CD4-positive, alpha-beta T cell (primary cell): ENCODE measurements around the gene POLR1B. TPM values are rescaled to one million over a fixed set of nuclear protein-coding genes. Genes with fewer than 3 reads are reported as not detected.
"Not testable (repeated sequence)": the region's sequence is repeated elsewhere in the genome, so short reads cannot be mapped to it uniquely, and the experiment has no call there.

Source experiments
- ATAC-seq: fragments of 200-7000 bp; cut with Tn5 transposase; one replicate; pipeline ENCODE4 v1.10.0; 2022; ENCODE audit warnings: mild to moderate bottlenecking; ENCODE audit not compliant: poor library complexity
- CTCF ChIA-PET: fragments of 350-600 bp; sonication (Branson Sonifier 250); formaldehyde crosslinking; loops from one replicate; lab custom pipeline; 2021; ENCODE audit warnings: antibody characterized with exemption, inconsistent platforms; lab: Charles Lee
- POLR2A ChIA-PET: fragments of 350-600 bp; sonication (Branson Sonifier 250); formaldehyde crosslinking; loops from one replicate; lab custom pipeline; 2021; ENCODE audit warnings: antibody characterized with exemption, inconsistent platforms; lab: Charles Lee
- DNase-seq, 14 experiments: peaks; one replicate each; pipeline ENCODE4 v3.0.0-alpha.2; 2013 to 2020; ENCODE audit warnings: mixed read lengths in 2 of 14
- H3K27ac ChIP-seq, 2 donors: one replicate each; pipeline versions ENCODE4 v1.5.1 to v1.7.0; 2013; ENCODE audit warnings: low read length in 2 of 2, low read depth in 1 of 2, mild to moderate bottlenecking in 1 of 2
- H3K27me3 ChIP-seq, 2 experiments: 1 replicate in 1 of 2; 2 replicates in 1 of 2; pipeline versions ENCODE4 v1.6.1 to v1.7.0; 2013; ENCODE audit warnings: low read length in 2 of 2, control low read depth in 1 of 2, mild to moderate bottlenecking in 1 of 2, moderate library complexity in 1 of 2; ENCODE audit not compliant: insufficient read depth in 2 of 2, control insufficient read depth in 1 of 2
- H3K36me3 ChIP-seq: one replicate; pipeline ENCODE4 v1.6.1; 2013; ENCODE audit warnings: low read length, control low read depth; ENCODE audit not compliant: insufficient read depth
- H3K4me1 ChIP-seq: one replicate; pipeline ENCODE4 v1.6.1; 2013; ENCODE audit warnings: low read length, control low read depth; ENCODE audit not compliant: insufficient read depth
- H3K4me3 ChIP-seq: one replicate; pipeline ENCODE4 v1.5.1; 2013; ENCODE audit warnings: mild to moderate bottlenecking, low read length, moderate library complexity
- H3K9me3 ChIP-seq, 2 experiments: 1 replicate in 1 of 2; 2 replicates in 1 of 2; pipeline versions ENCODE4 v1.6.1 to v1.7.0; 2013; ENCODE audit warnings: low read length in 2 of 2, mild to moderate bottlenecking in 2 of 2, control low read depth in 1 of 2, moderate library complexity in 1 of 2; ENCODE audit not compliant: control insufficient read depth in 1 of 2, insufficient read depth in 1 of 2
- H3K27ac Mint-ChIP-seq: one replicate; pipeline ENCODE4 v1.8.0; 2020; ENCODE audit warnings: mixed read lengths
- H3K27me3 Mint-ChIP-seq: one replicate; pipeline ENCODE4 v1.8.0; 2021; ENCODE audit warnings: mixed read lengths
- H3K36me3 Mint-ChIP-seq: one replicate; pipeline ENCODE4 v1.8.0; 2021; ENCODE audit warnings: low read depth, mixed read lengths
- H3K4me1 Mint-ChIP-seq: one replicate; pipeline ENCODE4 v1.8.0; 2021; ENCODE audit warnings: low read depth, mixed read lengths
- H3K4me3 Mint-ChIP-seq: one replicate; pipeline ENCODE4 v1.8.0; 2020; ENCODE audit warnings: mild to moderate bottlenecking, mixed read lengths
- H3K9me3 Mint-ChIP-seq: one replicate; pipeline ENCODE4 v1.8.0; 2020; ENCODE audit warnings: mixed read lengths
- intact Hi-C, 2 experiments: fragments of 100-400 bp; cut with DNase I in 1 of 2; cut with micrococcal nuclease in 1 of 2; formaldehyde crosslinking; loops; one replicate each; pipeline versions ENCODE4 v1.15.1 to v1.9.0; 2023 to 2025; cut with DNase I, micrococcal nuclease
- total RNA-seq, 174 experiments: library from RNA in 2 of 174; stranded (reverse) in 2 of 174; gene quantifications; one replicate each; pipeline ENCODE4 v1.2.3 and lab custom pipeline; 2021 to 2026
- TF ChIP-seq, protein P1 (sequence below): fragments of 200-600 bp; IDR thresholded peaks from one replicate; pipeline ENCODE4 v1.8.0; 2022; ENCODE audit warnings: antibody characterized with exemption, mild to moderate bottlenecking

POLR1B gene
- total RNA-seq, 2 experiments from 2014 or later: 9.2 to 11.5 TPM

DNA sequence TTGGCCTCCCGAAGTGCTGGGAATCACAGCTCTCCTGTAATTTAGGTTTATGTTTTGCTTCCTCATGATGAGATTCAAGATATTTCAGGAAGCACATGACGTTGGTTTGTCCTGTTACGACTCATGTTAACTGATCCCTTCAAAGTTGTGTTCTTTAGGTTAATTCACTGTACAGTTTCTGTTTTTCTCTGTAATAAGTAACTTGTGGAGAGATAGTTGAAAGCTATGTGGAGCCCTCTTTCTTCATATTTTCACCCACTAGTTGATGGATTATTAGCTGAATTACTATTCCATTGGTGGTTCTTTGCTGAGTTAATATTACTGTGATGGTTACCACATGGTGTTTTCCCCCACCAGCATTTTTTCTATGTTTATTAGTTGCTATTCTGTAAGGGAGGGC is 23.8 kb downstream of the POLR1B start:
- H3K27me3 ChIP-seq: no peaks in the 10 kb centered on the region
- peaks cover 77% of the 10 kb centered on the region for H3K36me3 ChIP-seq
- no peak overlapping the region for H3K4me3 ChIP-seq
- H3K27ac ChIP-seq: no peak overlapping the region
- DNase-seq: no peak
- H3K27me3 Mint-ChIP-seq: no peaks in the 10 kb centered on the region
- no peaks in the 10 kb centered on the region for H3K4me1 Mint-ChIP-seq
- peaks cover 93% of the 10 kb centered on the region for H3K36me3 Mint-ChIP-seq
- peaks cover 6% of the 10 kb centered on the region for H3K9me3 Mint-ChIP-seq
- no peak overlapping the region for H3K27ac Mint-ChIP-seq
- ATAC-seq: no peak
- H3K4me3 Mint-ChIP-seq: no peak overlapping the region
- no peaks in the 10 kb centered on the region for H3K4me1 ChIP-seq
- peaks cover 0 to 4% of the 10 kb centered on the region in 2 experiments for H3K9me3 ChIP-seq
- TF ChIP-seq, protein P1, sequence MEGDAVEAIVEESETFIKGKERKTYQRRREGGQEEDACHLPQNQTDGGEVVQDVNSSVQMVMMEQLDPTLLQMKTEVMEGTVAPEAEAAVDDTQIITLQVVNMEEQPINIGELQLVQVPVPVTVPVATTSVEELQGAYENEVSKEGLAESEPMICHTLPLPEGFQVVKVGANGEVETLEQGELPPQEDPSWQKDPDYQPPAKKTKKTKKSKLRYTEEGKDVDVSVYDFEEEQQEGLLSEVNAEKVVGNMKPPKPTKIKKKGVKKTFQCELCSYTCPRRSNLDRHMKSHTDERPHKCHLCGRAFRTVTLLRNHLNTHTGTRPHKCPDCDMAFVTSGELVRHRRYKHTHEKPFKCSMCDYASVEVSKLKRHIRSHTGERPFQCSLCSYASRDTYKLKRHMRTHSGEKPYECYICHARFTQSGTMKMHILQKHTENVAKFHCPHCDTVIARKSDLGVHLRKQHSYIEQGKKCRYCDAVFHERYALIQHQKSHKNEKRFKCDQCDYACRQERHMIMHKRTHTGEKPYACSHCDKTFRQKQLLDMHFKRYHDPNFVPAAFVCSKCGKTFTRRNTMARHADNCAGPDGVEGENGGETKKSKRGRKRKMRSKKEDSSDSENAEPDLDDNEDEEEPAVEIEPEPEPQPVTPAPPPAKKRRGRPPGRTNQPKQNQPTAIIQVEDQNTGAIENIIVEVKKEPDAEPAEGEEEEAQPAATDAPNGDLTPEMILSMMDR: no peak
- ChIA-PET CTCF (no interaction called here), POLR2A (no interaction called here)
- intact Hi-C loops: no loop called here

DNA sequence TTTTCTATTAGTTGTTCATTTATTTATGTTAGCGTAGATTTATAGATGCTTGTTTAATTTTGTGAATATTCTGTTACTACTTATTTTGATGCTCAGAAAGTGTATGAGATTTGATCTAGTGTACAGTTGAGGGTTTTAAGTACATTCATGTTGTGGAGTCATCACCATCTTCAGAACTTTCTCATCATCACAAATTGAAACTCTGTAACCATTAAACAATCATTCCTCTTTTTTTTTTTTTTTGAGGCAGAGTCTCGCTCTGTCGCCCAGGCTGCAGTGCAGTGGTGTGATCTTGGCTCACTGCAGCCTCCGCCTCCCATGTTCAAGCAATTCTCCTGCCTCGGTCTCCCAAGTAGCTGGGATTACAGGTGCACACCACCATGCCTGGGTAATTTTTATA is 24.2 kb downstream of the POLR1B start:
- intact Hi-C loops: not testable (repeated sequence)

DNA sequence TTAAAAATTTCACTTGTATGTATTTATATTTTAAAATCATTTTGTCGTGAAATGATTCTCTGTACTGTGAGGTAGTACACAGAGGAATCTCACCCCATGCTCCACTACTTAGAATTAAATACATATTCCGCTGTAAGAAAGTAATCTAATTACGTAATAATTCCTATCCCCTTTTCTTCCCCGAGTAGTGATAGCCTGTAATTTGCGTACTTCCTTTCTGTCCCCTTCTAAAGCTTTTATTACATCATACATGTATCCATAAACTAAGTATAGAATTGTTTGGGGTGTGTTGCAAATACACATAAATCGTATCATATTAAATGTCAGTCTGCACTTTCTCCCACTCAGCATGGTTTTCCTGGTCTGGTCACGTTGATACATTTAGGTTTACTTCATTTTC is 29.7 kb downstream of the POLR1B start:
- Mint-ChIP-seq H3K27me3 (no peaks in the 10 kb centered on the region), H3K4me3 (no peak overlapping the region), H3K36me3 (peaks cover 98% of the 10 kb centered on the region), H3K4me1 (no peaks in the 10 kb centered on the region), H3K27ac (no peak overlapping the region), H3K9me3 (peaks cover 6% of the 10 kb centered on the region)
- ChIA-PET CTCF (no interaction called here), POLR2A (interaction anchor here (0.6 kb wide), 1 partner anchor 12 kb away, joined by 3 read pairs; no protein-coding TSS in a partner anchor)
- intact Hi-C loops: no loop called here
- no peak for DNase-seq
- peaks cover 0 to 4% of the 10 kb centered on the region in 2 experiments for H3K9me3 ChIP-seq
- no peaks in the 10 kb centered on the region for H3K4me1 ChIP-seq
- H3K27ac ChIP-seq: no peak overlapping the region
- no peaks in the 10 kb centered on the region for H3K27me3 ChIP-seq
- ATAC-seq: no peak
- H3K4me3 ChIP-seq: no peak overlapping the region
- H3K36me3 ChIP-seq: peaks cover 87% of the 10 kb centered on the region
- TF ChIP-seq, protein P1: no peak

More for the DNA sequence above, 24.2 kb downstream of the POLR1B start:
- POLR2A ChIA-PET, H3K27ac Mint-ChIP-seq, H3K4me1 Mint-ChIP-seq, ATAC-seq, H3K27ac ChIP-seq, CTCF ChIA-PET, H3K4me3 Mint-ChIP-seq, H3K4me3 ChIP-seq, H3K9me3 Mint-ChIP-seq, H3K27me3 ChIP-seq, H3K9me3 ChIP-seq, H3K27me3 Mint-ChIP-seq, DNase-seq, H3K4me1 ChIP-seq: not testable (repeated sequence)
- peaks cover 77% of the 10 kb centered on the region for H3K36me3 ChIP-seq
- peaks cover 93% of the 10 kb centered on the region for H3K36me3 Mint-ChIP-seq

DNA sequence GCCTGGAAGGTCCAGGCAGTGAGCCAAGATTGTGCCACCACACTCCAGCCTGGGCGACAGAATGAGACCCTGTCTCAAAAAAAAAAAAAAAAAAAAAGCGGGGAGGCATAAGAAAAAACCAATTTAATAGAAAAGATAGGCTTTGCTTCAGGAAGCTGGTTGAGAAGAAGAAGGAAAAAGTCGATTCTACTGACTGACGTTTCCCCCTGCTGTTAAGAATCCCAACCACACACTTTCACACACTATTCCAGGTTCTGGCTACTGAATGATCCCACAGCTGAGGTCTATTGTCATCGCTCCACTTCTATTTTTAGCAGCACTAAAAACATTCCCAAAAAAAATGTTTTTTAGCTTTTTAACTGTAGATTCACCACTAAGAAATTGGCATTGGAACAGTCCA is 35.5 kb downstream of the POLR1B start:
- POLR2A ChIA-PET: no interaction called here
- Histone ChIP-seq H3K27me3 (no peaks in the 10 kb centered on the region), H3K4me3 (no peak overlapping the region), H3K9me3 (no peaks in the 10 kb centered on the region), H3K4me1 (peaks cover 4% of the 10 kb centered on the region), H3K27ac (no peak overlapping the region), H3K36me3 (peaks cover 37% of the 10 kb centered on the region)
- TF ChIP-seq, protein P1: no peak
- DNase-seq: no peak
- intact Hi-C loops: no loop called here
- Mint-ChIP-seq H3K27me3 (no peaks in the 10 kb centered on the region), H3K4me3 (no peak overlapping the region), H3K4me1 (peaks cover 8% of the 10 kb centered on the region), H3K27ac (no peak overlapping the region), H3K9me3 (no peaks in the 10 kb centered on the region), H3K36me3 (peaks cover 43% of the 10 kb centered on the region)
- CTCF ChIA-PET: no interaction called here
- ATAC-seq: no peak
